SK-N-SH treated with all-trans-retinoic acid at 6 μM for 48 hours (cell line): Measurements from ENCODE around the gene GMPS.

Experiments used
- ATAC-seq: fragments of 200-7000 bp; cut with Tn5 transposase; 3 replicates; pipeline ENCODE4 v1.9.1; 2020; ENCODE audit warnings: mild to moderate bottlenecking, moderate library complexity
- ARNTL ChIP-seq: fragments of 450-650 bp; formaldehyde crosslinking; IDR thresholded peaks from 2 replicates; pipeline ENCODE4 v1.5.0; 2020; ENCODE audit warnings: low read depth, mild to moderate bottlenecking, moderate library complexity, borderline replicate concordance
- BACH2 ChIP-seq: fragments of 250-450 bp; sonication (Bioruptor Pico); IDR thresholded peaks from 2 replicates; pipeline ENCODE4 v1.9.0; 2021; ENCODE audit warnings: mild to moderate bottlenecking, borderline replicate concordance
- CREB5 ChIP-seq: fragments of 250-450 bp; sonication (Bioruptor Pico); IDR thresholded peaks from 2 replicates; pipeline ENCODE4 v1.5.1; 2020; ENCODE audit warnings: low read depth, mild to moderate bottlenecking, moderate library complexity
- CSDC2 ChIP-seq: fragments of 250-450 bp; sonication (Bioruptor Pico); IDR thresholded peaks from 2 replicates; pipeline ENCODE4 v1.5.0; 2020; ENCODE audit warnings: mild to moderate bottlenecking, moderate library complexity
- CSRNP3 ChIP-seq: fragments of 250-450 bp; sonication (Bioruptor Pico); IDR thresholded peaks from 2 replicates; pipeline ENCODE4 v1.5.1; 2021; ENCODE audit warnings: mild to moderate bottlenecking, moderate library complexity
- ESRRG ChIP-seq: fragments of 250-450 bp; sonication (Bioruptor Pico); IDR thresholded peaks from 2 replicates; pipeline ENCODE4 v1.6.1; 2021; ENCODE audit warnings: mild to moderate bottlenecking
- ISL1 ChIP-seq: fragments of 250-450 bp; sonication (Bioruptor Pico); IDR thresholded peaks from 2 replicates; pipeline ENCODE4 v2.1.2; 2022; ENCODE audit warnings: mild to moderate bottlenecking, moderate library complexity
- PATZ1 ChIP-seq: fragments of 250-450 bp; sonication (Bioruptor Pico); IDR thresholded peaks from 2 replicates; pipeline ENCODE4 v1.8.0; 2020; ENCODE audit warnings: mild to moderate bottlenecking, moderate library complexity, borderline replicate concordance
- POU6F1 ChIP-seq: fragments of 250-450 bp; sonication (Bioruptor Pico); IDR thresholded peaks from 2 replicates; pipeline ENCODE4 v1.8.0; 2021; ENCODE audit warnings: low read depth, mild to moderate bottlenecking, moderate library complexity, borderline replicate concordance
- PPARA ChIP-seq: fragments of 250-450 bp; sonication (Bioruptor Pico); IDR thresholded peaks from 2 replicates; pipeline ENCODE4 v1.5.0; 2020; ENCODE audit warnings: mild to moderate bottlenecking, borderline replicate concordance
- RARB ChIP-seq: fragments of 250-450 bp; sonication (Bioruptor Pico); IDR thresholded peaks from 2 replicates; pipeline ENCODE4 v1.8.0; 2021; ENCODE audit warnings: mild to moderate bottlenecking, moderate library complexity
- SNAI2 ChIP-seq: fragments of 250-450 bp; sonication (Bioruptor Pico); IDR thresholded peaks from 2 replicates; pipeline ENCODE4 v1.5.0; 2020; ENCODE audit warnings: mild to moderate bottlenecking, moderate library complexity
- TCF4 ChIP-seq: fragments of 250-450 bp; sonication (Bioruptor Pico); IDR thresholded peaks from 2 replicates; pipeline ENCODE4 v1.8.0; 2021; ENCODE audit warnings: mild to moderate bottlenecking, moderate library complexity, borderline replicate concordance
- TOX ChIP-seq: fragments of 250-450 bp; sonication (Bioruptor Pico); IDR thresholded peaks from 2 replicates; pipeline ENCODE4 v1.8.0; 2021; ENCODE audit warnings: mild to moderate bottlenecking, moderate library complexity, borderline replicate concordance
- TSHZ2 ChIP-seq: fragments of 250-450 bp; sonication (Bioruptor Pico); IDR thresholded peaks from 2 replicates; pipeline ENCODE4 v1.5.0; 2020; ENCODE audit warnings: mild to moderate bottlenecking, moderate library complexity
- ZC3H10 ChIP-seq: fragments of 250-450 bp; sonication (Bioruptor Pico); IDR thresholded peaks from 2 replicates; pipeline ENCODE4 v1.5.1; 2021; ENCODE audit warnings: mild to moderate bottlenecking, moderate library complexity
- ZFP3 ChIP-seq: fragments of 250-450 bp; sonication (Bioruptor Pico); IDR thresholded peaks from 2 replicates; pipeline ENCODE4 v1.5.0; 2020; ENCODE audit warnings: mild to moderate bottlenecking, moderate library complexity
- ZFP30 ChIP-seq: fragments of 450-650 bp; formaldehyde crosslinking; IDR thresholded peaks from 2 replicates; pipeline ENCODE4 v1.5.0; 2022; ENCODE audit warnings: mild to moderate bottlenecking, moderate library complexity
- ZNF565 ChIP-seq: fragments of 450-650 bp; formaldehyde crosslinking; conservative IDR thresholded peaks from 2 replicates; pipeline ENCODE4 v1.5.0; 2020; ENCODE audit warnings: low read depth, mild to moderate bottlenecking, moderate library complexity
- ZNF70 ChIP-seq: fragments of 450-650 bp; formaldehyde crosslinking; IDR thresholded peaks from 2 replicates; pipeline ENCODE4 v1.5.0; 2020; ENCODE audit warnings: mild to moderate bottlenecking, moderate library complexity
- ZNF8 ChIP-seq: fragments of 450-650 bp; formaldehyde crosslinking; IDR thresholded peaks from 2 replicates; pipeline ENCODE4 v1.5.0; 2020; ENCODE audit warnings: mild to moderate bottlenecking, moderate library complexity

GMPS gene

GRCh38 chr3:155876503-155876902 lies 6.1 kb downstream of the GMPS start:
- ATAC-seq: no peak
- no peak for TF ChIP-seq ZFP3 (CRISPR knock-in tag)
- no peak for TF ChIP-seq ARNTL (CRISPR knock-in tag)
- no peak for TF ChIP-seq PPARA (CRISPR knock-in tag)
- no peak for TF ChIP-seq POU6F1 (CRISPR knock-in tag)
- no peak for TF ChIP-seq ISL1 (CRISPR knock-in tag)
- TF ChIP-seq ZNF8 (CRISPR knock-in tag): no peak
- TF ChIP-seq CSDC2 (CRISPR knock-in tag): no peak
- no peak for TF ChIP-seq TCF4 (CRISPR knock-in tag)
- TF ChIP-seq ESRRG (CRISPR knock-in tag): no peak
- TF ChIP-seq ZNF70: no peak
- no peak for TF ChIP-seq RARB (CRISPR knock-in tag)
- no peak for TF ChIP-seq PATZ1 (CRISPR knock-in tag)
- TF ChIP-seq TOX (CRISPR knock-in tag): no peak
- no peak for TF ChIP-seq ZFP30

DNA sequence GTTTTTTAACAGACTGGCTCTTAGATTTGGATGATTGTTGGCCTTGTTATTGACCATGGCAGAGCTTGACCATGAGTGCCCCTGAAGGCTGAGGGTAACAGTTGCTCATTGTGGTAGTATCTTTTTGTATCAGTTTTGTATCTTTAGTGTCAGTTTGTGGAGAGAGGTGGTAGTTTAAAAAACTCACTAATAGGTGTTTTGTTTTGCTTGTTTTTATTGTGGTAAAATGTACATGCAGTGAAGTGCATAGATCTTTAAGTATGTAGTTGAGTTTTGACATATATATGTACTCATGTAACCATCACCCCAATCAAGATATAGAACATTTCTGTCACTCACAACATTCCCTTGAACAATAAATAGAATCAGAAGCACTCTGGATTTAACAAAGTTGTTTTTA lies 9.8 kb downstream of the GMPS start:
- TF ChIP-seq ZNF70 (no peak), ESRRG (CRISPR knock-in tag) (no peak), PPARA (CRISPR knock-in tag) (no peak), CREB5 (CRISPR knock-in tag) (no peak)
- ATAC-seq: no peak

- TF ChIP-seq ISL1 (CRISPR knock-in tag) (no peak), CSDC2 (CRISPR knock-in tag) (no peak), TOX (CRISPR knock-in tag) (no peak), ZNF8 (CRISPR knock-in tag) (no peak), PPARA (CRISPR knock-in tag) (no peak), TSHZ2 (no peak), ZC3H10 (no peak), BACH2 (CRISPR knock-in tag) (no peak), CSRNP3 (CRISPR knock-in tag) (no peak), ESRRG (CRISPR knock-in tag) (no peak), ZNF70 (no peak), ZNF565 (CRISPR knock-in tag) (no peak)
- no peak for ATAC-seq
Measured at GRCh38 chr3:155884292-155884691, 13.8 kb downstream of the GMPS start.

DNA sequence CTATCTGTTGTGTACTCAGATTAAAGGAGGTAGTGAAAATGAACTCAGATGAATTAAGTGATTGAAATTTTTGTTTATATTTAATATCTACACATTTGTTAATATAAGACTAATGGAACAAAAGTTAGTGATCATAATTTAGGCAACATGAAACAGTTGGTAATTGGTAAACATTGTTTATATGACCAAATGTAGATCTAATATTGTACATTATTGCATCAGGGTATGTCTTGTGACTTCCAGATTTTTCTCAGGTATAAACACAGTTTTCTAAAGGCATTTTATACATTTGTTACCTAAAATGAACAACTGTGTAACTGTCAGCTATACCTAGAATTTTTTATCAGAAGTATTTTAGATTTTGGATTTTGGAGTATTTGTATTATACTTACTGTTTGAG lies 14.8 kb downstream of the GMPS start:
- ATAC-seq: no peak
- TF ChIP-seq ZFP3 (CRISPR knock-in tag) (no peak), ZC3H10 (no peak), PPARA (CRISPR knock-in tag) (no peak), PATZ1 (CRISPR knock-in tag) (no peak), ARNTL (CRISPR knock-in tag) (no peak), RARB (CRISPR knock-in tag) (no peak), ZFP30 (no peak), POU6F1 (CRISPR knock-in tag) (no peak), SNAI2 (CRISPR knock-in tag) (no peak), ESRRG (CRISPR knock-in tag) (no peak), ISL1 (CRISPR knock-in tag) (no peak), CSDC2 (CRISPR knock-in tag) (no peak)
